ENCODE measurements around the gene E2F2. TPM values are rescaled to one million over a fixed set of nuclear protein-coding genes. Genes with fewer than 3 reads are reported as not detected.

Gene E2F2
- total RNA-seq, 1 donor: under 0.01 TPM

DNA sequence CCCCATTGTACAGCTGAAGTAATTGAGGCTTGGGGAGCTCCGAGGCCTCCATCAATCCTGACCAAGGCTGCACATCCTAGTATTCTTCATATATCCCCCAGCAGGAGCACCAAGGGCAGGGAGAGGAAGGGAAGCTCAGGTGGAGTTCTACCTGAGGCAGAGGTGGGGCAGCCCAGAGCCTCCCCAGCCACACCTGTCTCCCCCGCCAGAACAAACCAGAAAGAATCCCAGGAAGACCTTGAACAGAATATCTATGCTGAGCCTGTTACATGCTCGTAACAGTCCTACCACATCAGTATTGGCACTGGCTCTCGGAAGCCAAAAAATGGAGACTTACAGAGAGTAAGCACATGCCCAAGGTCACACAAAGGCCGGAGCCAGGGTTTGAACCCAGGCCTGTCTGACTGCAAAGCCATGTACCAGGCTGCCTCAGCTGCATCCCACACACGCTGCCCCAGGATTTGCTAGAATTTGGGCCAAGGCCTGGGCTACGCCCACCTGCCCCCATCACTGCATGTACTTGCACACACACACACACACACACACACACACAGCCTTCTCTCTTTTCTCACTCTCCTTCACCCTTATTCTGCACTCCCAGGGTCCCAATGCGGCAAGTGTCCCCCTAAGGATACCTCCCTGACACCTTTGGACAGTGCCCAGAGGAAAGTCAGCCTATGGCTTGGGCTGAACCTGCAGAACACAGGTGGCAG lies 4.5 kb downstream of the E2F2 start:
- no peak overlapping the region for H3K4me2 ChIP-seq (ENCODE audit: insufficient read depth, low read length)
- no peaks in the 10 kb centered on the region for H3K79me2 ChIP-seq (ENCODE audit: insufficient read depth, low read length)
- H3K27me3 ChIP-seq (ENCODE audit: insufficient read depth, low read length): no peaks in the 10 kb centered on the region
- H3K9me3 ChIP-seq (ENCODE audit: low read depth, low read length): no peaks in the 10 kb centered on the region
- H4K20me1 ChIP-seq (ENCODE audit: insufficient read depth, low read length): no peaks in the 10 kb centered on the region
- no peak overlapping the region for H2AFZ ChIP-seq (ENCODE audit: low read length)
- DNase-seq (ENCODE audit: insufficient read length, low spot score, missing footprints): no peak
- no peak overlapping the region for H3K27ac ChIP-seq (ENCODE audit: low read depth, low read length)
- peaks cover 16% of the 10 kb centered on the region for H3K4me1 ChIP-seq (ENCODE audit: insufficient read depth, low read length)
- TF ChIP-seq, protein P1, sequence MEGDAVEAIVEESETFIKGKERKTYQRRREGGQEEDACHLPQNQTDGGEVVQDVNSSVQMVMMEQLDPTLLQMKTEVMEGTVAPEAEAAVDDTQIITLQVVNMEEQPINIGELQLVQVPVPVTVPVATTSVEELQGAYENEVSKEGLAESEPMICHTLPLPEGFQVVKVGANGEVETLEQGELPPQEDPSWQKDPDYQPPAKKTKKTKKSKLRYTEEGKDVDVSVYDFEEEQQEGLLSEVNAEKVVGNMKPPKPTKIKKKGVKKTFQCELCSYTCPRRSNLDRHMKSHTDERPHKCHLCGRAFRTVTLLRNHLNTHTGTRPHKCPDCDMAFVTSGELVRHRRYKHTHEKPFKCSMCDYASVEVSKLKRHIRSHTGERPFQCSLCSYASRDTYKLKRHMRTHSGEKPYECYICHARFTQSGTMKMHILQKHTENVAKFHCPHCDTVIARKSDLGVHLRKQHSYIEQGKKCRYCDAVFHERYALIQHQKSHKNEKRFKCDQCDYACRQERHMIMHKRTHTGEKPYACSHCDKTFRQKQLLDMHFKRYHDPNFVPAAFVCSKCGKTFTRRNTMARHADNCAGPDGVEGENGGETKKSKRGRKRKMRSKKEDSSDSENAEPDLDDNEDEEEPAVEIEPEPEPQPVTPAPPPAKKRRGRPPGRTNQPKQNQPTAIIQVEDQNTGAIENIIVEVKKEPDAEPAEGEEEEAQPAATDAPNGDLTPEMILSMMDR (IDR thresholded peaks at IDR 0.05; ENCODE audit: extremely low read depth, low read depth, low read length): no peak
- H3K36me3 ChIP-seq (ENCODE audit: insufficient read depth, low read length): no peaks in the 10 kb centered on the region
- H3K4me3 ChIP-seq (ENCODE audit: insufficient read depth, low read length): no peak overlapping the region

DNA sequence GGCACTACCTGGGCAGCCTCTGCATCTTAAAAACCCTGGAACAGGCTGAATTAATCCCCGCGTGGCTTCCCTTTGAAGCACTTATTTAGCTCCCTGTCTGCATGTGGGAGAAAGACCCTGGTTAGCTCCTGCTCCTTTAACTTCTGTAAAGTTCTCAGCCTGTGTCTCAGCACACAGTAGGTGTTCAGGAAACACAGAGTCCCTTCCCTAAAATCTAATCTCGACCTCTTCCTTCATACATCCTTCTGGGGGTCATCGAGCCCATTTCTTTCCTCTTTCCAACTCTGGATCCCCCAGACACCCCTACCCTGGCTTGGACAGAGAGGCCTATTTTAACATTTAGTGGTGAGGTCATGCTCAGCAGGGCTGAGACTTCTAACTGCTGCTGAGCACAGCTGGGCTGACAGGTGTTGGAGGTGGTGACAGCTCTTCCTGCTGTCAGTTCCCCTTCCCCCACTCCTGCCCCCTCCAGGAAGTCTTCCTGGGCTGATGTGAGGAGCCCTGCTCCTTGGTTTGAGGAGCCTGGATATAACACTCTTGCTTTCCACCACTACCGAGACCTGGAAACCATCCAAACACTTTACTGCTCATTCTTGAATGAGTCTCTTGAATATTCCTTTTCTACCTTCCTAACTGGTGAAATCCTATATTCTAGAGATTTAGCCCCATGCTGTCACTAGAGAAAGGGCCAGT lies 5.3 kb downstream of the E2F2 start:
- TF ChIP-seq, protein P1 (IDR thresholded peaks at IDR 0.05; ENCODE audit: extremely low read depth, low read depth, low read length): no peak
- H2AFZ ChIP-seq (ENCODE audit: low read length): no peak overlapping the region
- no peak for DNase-seq (ENCODE audit: insufficient read length, low spot score, missing footprints)
- H3K27me3 ChIP-seq (ENCODE audit: insufficient read depth, low read length): no peaks in the 10 kb centered on the region
- no peak overlapping the region for H3K27ac ChIP-seq (ENCODE audit: low read depth, low read length)
- no peaks in the 10 kb centered on the region for H3K79me2 ChIP-seq (ENCODE audit: insufficient read depth, low read length)
- no peak overlapping the region for H3K4me3 ChIP-seq (ENCODE audit: insufficient read depth, low read length)
- H3K9me3 ChIP-seq (ENCODE audit: low read depth, low read length): no peaks in the 10 kb centered on the region
- no peaks in the 10 kb centered on the region for H3K36me3 ChIP-seq (ENCODE audit: insufficient read depth, low read length)
- no peak overlapping the region for H3K4me2 ChIP-seq (ENCODE audit: insufficient read depth, low read length)
- H3K4me1 ChIP-seq (ENCODE audit: insufficient read depth, low read length): peaks cover 10% of the 10 kb centered on the region
- no peaks in the 10 kb centered on the region for H4K20me1 ChIP-seq (ENCODE audit: insufficient read depth, low read length)

DNA sequence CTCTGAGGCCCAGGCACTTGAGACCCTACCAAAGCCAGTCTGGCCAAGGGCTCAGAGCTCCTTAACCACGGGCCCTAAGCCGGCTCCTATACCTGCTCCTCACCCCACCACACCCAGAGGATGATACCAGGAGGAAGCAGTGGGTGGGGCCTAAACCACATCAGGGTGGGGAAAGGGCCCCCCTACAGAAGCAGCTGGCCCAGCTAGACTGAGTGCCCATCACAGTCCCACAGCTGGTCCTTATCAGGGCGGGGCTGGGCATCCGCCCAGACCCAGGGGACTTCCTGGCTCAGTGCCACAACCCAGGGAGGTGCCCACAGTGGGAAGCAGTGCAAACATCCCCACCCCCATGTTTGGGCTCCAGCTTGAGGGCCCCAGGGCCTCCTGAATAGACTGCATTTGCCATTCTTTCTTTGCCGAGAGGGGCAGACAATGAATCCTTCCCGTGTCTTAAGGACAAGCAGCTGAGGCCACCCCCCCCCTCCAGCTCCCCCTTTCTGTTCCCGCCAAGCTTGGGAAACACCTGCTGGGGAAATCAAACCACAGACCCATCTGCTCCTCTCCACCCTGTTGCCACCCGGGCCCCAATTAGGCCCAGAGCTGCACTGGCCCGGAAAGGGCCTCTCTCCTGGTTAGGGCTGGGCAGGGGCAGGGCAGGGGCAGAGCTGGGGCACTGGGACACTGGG lies 6.2 kb downstream of the E2F2 start:
- Histone ChIP-seq H3K27ac (ENCODE audit: low read depth, low read length) (no peak overlapping the region), H2AFZ (ENCODE audit: low read length) (no peak overlapping the region)
- DNase-seq (ENCODE audit: insufficient read length, low spot score, missing footprints): peak; percentile 69

More for the DNA sequence above, 6.2 kb downstream of the E2F2 start:
- H3K9me3 ChIP-seq (ENCODE audit: low read depth, low read length): no peaks in the 10 kb centered on the region
- H3K36me3 ChIP-seq (ENCODE audit: insufficient read depth, low read length): no peaks in the 10 kb centered on the region
- peaks cover 6% of the 10 kb centered on the region for H3K4me1 ChIP-seq (ENCODE audit: insufficient read depth, low read length)
- no peaks in the 10 kb centered on the region for H3K27me3 ChIP-seq (ENCODE audit: insufficient read depth, low read length)
- TF ChIP-seq, protein P1 (IDR thresholded peaks at IDR 0.05; ENCODE audit: extremely low read depth, low read depth, low read length): no peak
- no peak overlapping the region for H3K4me2 ChIP-seq (ENCODE audit: insufficient read depth, low read length)
- no peak overlapping the region for H3K4me3 ChIP-seq (ENCODE audit: insufficient read depth, low read length)
- H3K79me2 ChIP-seq (ENCODE audit: insufficient read depth, low read length): no peaks in the 10 kb centered on the region
- no peaks in the 10 kb centered on the region for H4K20me1 ChIP-seq (ENCODE audit: insufficient read depth, low read length)

Data from osteoblast (primary cell).